ENCODE measurements around the gene TM7SF2. TPM values are rescaled to one million over a fixed set of nuclear protein-coding genes. Genes with fewer than 3 reads are reported as not detected.

Gene TM7SF2
- total RNA-seq, 1 experiment from 2014 or later = 63.8 TPM

GRCh38 chr11:65111159-65111743 lies 421 bp upstream of the TM7SF2 start:
- CTCF ChIA-PET = interaction anchor here (0.7 to 4.8 kb wide), 36 partner anchors 9 to 351 kb away, joined by 3 to 104 read pairs (median 5); partner anchors contain the start of genes ARL2, BATF2, CAPN1 and FAU
- H3K27ac Mint-ChIP-seq = peak overlapping the region; percentile 76; the same call in 1 of the 2 replicates
- ATAC-seq (no peak), DNase-seq (ENCODE audit: low spot score) (no peak)
- H3K4me1 Mint-ChIP-seq = peaks cover 17% of the 10 kb centered on the region
- TF ChIP-seq ZNF317 (CRISPR knock-in tag; IDR thresholded peaks at IDR 0.05; ENCODE audit: borderline replicate concordance, low read depth) (no peak), FOXK1 (CRISPR knock-in tag; IDR thresholded peaks at IDR 0.05) (0 out of 2 replicates have a peak, but pooled peaks have one; percentile 60), NFE2L1 (CRISPR knock-in tag; IDR thresholded peaks at IDR 0.05) (no peak), ZSCAN18 (CRISPR knock-in tag; IDR thresholded peaks at IDR 0.05) (no peak), JUN (CRISPR knock-in tag; IDR thresholded peaks at IDR 0.05) (no peak), MYBL2 (CRISPR knock-in tag; IDR thresholded peaks at IDR 0.05) (no peak), E2F5 (CRISPR knock-in tag; IDR thresholded peaks at IDR 0.05) (no peak), ZNF532 (CRISPR knock-in tag; IDR thresholded peaks at IDR 0.05; ENCODE audit: borderline replicate concordance) (no peak), ZBTB21 (CRISPR knock-in tag; IDR thresholded peaks at IDR 0.05; ENCODE audit: borderline replicate concordance) (no peak)
- H3K27me3 Mint-ChIP-seq (ENCODE audit: low read depth) = no peaks in the 10 kb centered on the region
- peak overlapping the region; percentile 91 for H3K4me3 Mint-ChIP-seq
- no peaks in the 10 kb centered on the region; the same call in 1 of the 2 replicates for H3K36me3 Mint-ChIP-seq
- POLR2A ChIA-PET = interaction anchor here (0.7 to 2.2 kb wide), 7 partner anchors 9 to 70 kb away, joined by 3 to 19 read pairs (median 6); partner anchors contain the start of genes CAPN1, FAU, MRPL49 and VPS51
- no peaks in the 10 kb centered on the region for H3K9me3 Mint-ChIP-seq

GRCh38 chr11:65112546-65113360 lies 1.1 kb downstream of the TM7SF2 start:
- CTCF ChIA-PET = interaction anchor here (0.6 to 4.8 kb wide), 25 partner anchors 8 to 309 kb away, joined by 3 to 104 read pairs (median 5); partner anchors contain the start of genes ARL2, BATF2, CAPN1 and FAU
- POLR2A ChIA-PET = interaction anchor here (0.6 to 2.2 kb wide), 6 partner anchors 9 to 1720 kb away, joined by 3 to 19 read pairs (median 7); partner anchors contain the start of genes CAPN1, FAU, MRPL49 and VPS51
- peak; percentile 20 for ATAC-seq
- peak overlapping the region; percentile 52; the same call in 1 of the 2 replicates for H3K27ac Mint-ChIP-seq
- no peaks in the 10 kb centered on the region for H3K27me3 Mint-ChIP-seq (ENCODE audit: low read depth)
- no peaks in the 10 kb centered on the region; the same call in 1 of the 2 replicates for H3K36me3 Mint-ChIP-seq
- peak; percentile 69 for DNase-seq (ENCODE audit: low spot score)
- peaks cover 17% of the 10 kb centered on the region for H3K4me1 Mint-ChIP-seq
- peak overlapping the region; percentile 91 for H3K4me3 Mint-ChIP-seq
- no peaks in the 10 kb centered on the region for H3K9me3 Mint-ChIP-seq
- TF ChIP-seq EMX1 (CRISPR knock-in tag; IDR thresholded peaks at IDR 0.05) (peak; percentile 84), PRRX2 (CRISPR knock-in tag; IDR thresholded peaks at IDR 0.05) (peak; percentile 38; the same call in 1 of the 2 replicates), ZNF219 (CRISPR knock-in tag; IDR thresholded peaks at IDR 0.05; ENCODE audit: borderline replicate concordance) (0 out of 2 replicates have a peak, but pooled peaks have one; percentile 78), MLX (CRISPR knock-in tag; IDR thresholded peaks at IDR 0.05) (0 out of 2 replicates have a peak, but pooled peaks have one; percentile 18), TEAD1 (CRISPR knock-in tag; IDR thresholded peaks at IDR 0.05) (no peak), SMAD4 (CRISPR knock-in tag; IDR thresholded peaks at IDR 0.05) (no peak), ESRRA (CRISPR knock-in tag; IDR thresholded peaks at IDR 0.05; ENCODE audit: borderline replicate concordance) (0 out of 2 replicates have a peak, but pooled peaks have one; percentile 1), NFATC4 (CRISPR knock-in tag; IDR thresholded peaks at IDR 0.05) (no peak), MAX (CRISPR knock-in tag; IDR thresholded peaks at IDR 0.05) (no peak; the same call in 1 of the 2 replicates), SP1 (CRISPR knock-in tag; conservative IDR thresholded peaks at IDR 0.05) (peak; percentile 42), ZMAT4 (CRISPR knock-in tag; IDR thresholded peaks at IDR 0.05) (peak; percentile 5; the same call in 1 of the 2 replicates), ERG (CRISPR knock-in tag; IDR thresholded peaks at IDR 0.05) (peak; percentile 30; the same call in 1 of the 2 replicates), HMGA2 (CRISPR knock-in tag; IDR thresholded peaks at IDR 0.05) (no peak; the same call in 1 of the 2 replicates)
